CD4-positive, CD25-positive, alpha-beta regulatory T cell (primary cell): Measurements from ENCODE around the gene ABHD17A. TPM values are rescaled to one million over a fixed set of nuclear protein-coding genes. Genes with fewer than 3 reads are reported as not detected.

ENCODE experiments used
- ATAC-seq, 2 donors: fragments of 150-1000 bp; cut with Tn5 transposase; one replicate each; pipeline ENCODE4 v1.10.0; 2021; ENCODE audit warnings: low read depth in 2 of 2, moderate number of reproducible peaks in 2 of 2, moderate library complexity in 1 of 2
- DNase-seq, 3 donors: peaks; one replicate each; pipeline versions ENCODE4 v3.0.0 to v3.0.0-alpha.2; 2012 to 2022; ENCODE audit warnings: mixed read lengths in 1 of 3
- H3K27ac ChIP-seq: one replicate; pipeline ENCODE4 v1.7.0; 2013; ENCODE audit warnings: mild to moderate bottlenecking, low read length; ENCODE audit not compliant: insufficient read depth, poor library complexity, severe bottlenecking
- H3K27me3 ChIP-seq: one replicate; pipeline ENCODE4 v1.7.0; 2013; ENCODE audit warnings: low read length; ENCODE audit not compliant: control insufficient read depth, insufficient read depth
- H3K36me3 ChIP-seq: one replicate; pipeline ENCODE4 v1.7.0; 2013; ENCODE audit warnings: mild to moderate bottlenecking, low read length, moderate library complexity; ENCODE audit not compliant: control insufficient read depth, insufficient read depth
- H3K4me1 ChIP-seq: 2 replicates; pipeline ENCODE4 v1.7.0; 2013; ENCODE audit warnings: mild to moderate bottlenecking, low read length; ENCODE audit not compliant: insufficient read depth, control insufficient read depth, poor library complexity, severe bottlenecking
- H3K4me3 ChIP-seq: one replicate; pipeline ENCODE4 v1.7.0; 2013; ENCODE audit warnings: low read depth, mild to moderate bottlenecking, low read length, moderate library complexity
- H3K9me3 ChIP-seq, 2 experiments: 1 replicate in 1 of 2; 2 replicates in 1 of 2; pipeline ENCODE4 v1.7.0; 2013; ENCODE audit warnings: low read length in 2 of 2, mild to moderate bottlenecking in 1 of 2, moderate library complexity in 1 of 2; ENCODE audit not compliant: control insufficient read depth in 2 of 2
- H3K27ac Mint-ChIP-seq, 3 donors: one replicate each; pipeline ENCODE4 v1.8.0; 2020 to 2022; ENCODE audit warnings: mild to moderate bottlenecking in 3 of 3, mixed read lengths in 3 of 3, moderate library complexity in 2 of 3
- H3K27me3 Mint-ChIP-seq: one replicate; pipeline ENCODE4 v1.8.0; 2022; ENCODE audit warnings: mild to moderate bottlenecking, mixed read lengths
- H3K36me3 Mint-ChIP-seq: one replicate; pipeline ENCODE4 v1.8.0; 2020; ENCODE audit warnings: mixed read lengths
- H3K4me1 Mint-ChIP-seq, 4 donors: one replicate each; pipeline ENCODE4 v1.8.0; 2020 to 2022; ENCODE audit warnings: mixed read lengths in 4 of 4, mild to moderate bottlenecking in 1 of 4
- H3K4me3 Mint-ChIP-seq, 4 donors: one replicate each; pipeline ENCODE4 v1.8.0; 2020 to 2022; ENCODE audit warnings: mild to moderate bottlenecking in 4 of 4, mixed read lengths in 4 of 4, moderate library complexity in 3 of 4
- H3K9me3 Mint-ChIP-seq, 7 donors: one replicate each; pipeline ENCODE4 v1.8.0; 2020 to 2022; ENCODE audit warnings: mixed read lengths in 7 of 7, mild to moderate bottlenecking in 3 of 7, moderate library complexity in 2 of 7
- polyA plus RNA-seq, 4 donors: library from polyadenylated mRNA; unstranded; fragments of 300-500 nt; fragmentation: Illumina TruSeq; gene quantifications; one replicate each; pipeline ENCODE4 v1.2.3, GENCODE V29; 2021
- total RNA-seq: library from RNA; stranded (reverse); gene quantifications from one replicate; pipeline ENCODE4 v1.2.3, GENCODE V29; 2022

ABHD17A gene
- total and polyA plus RNA-seq, 5 donors from 2014 or later: 139 to 202 (median 152) TPM

DNA sequence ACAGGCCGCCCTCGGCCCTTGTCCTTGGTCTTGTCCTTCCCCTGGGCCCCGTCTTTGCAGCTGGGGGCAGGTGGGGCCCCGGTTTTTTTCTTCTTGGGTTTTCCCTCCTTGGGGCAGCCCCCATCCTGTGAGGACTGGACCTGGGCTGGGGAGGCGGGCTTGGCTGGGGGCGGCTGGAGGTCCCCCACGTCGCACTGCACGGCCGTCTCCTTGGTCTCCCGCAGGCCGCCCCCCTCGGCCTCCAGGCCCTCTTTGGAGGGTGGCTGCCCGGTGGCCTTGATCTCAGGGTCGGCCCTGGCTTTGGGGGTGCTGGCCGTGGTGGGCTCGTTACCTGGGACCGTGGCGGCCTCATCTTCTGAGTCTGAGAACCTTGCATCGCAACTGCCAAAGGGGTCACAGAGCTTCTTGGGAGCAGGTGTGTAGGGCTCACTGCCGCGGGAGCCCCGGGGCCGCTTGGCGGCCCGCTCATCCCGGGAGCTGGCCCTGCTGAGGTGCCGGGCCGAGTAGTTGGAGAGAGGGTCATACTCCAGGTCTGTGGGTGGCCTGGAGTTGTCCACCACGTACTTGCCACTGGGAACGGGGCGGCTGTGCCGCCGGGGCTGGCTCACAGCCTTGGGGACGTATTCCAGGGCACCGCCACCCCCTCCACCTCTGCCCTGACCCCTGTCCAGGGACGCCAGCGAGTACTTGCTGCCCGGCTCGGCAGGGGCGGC, 57.6 kb downstream of the ABHD17A start:
- Histone ChIP-seq H3K27ac (no peak overlapping the region), H3K9me3 (no peaks in the 10 kb centered on the region), H3K4me3 (no peak overlapping the region), H3K27me3 (no peaks in the 10 kb centered on the region), H3K36me3 (peaks cover 23% of the 10 kb centered on the region), H3K4me1 (peaks cover 8% of the 10 kb centered on the region)
- Mint-ChIP-seq H3K36me3 (no peaks in the 10 kb centered on the region), H3K27ac (no peak overlapping the region), H3K4me1 (peaks cover 0 to 7% (median 2%) of the 10 kb centered on the region in 4 donors), H3K27me3 (no peaks in the 10 kb centered on the region), H3K9me3 (no peaks in the 10 kb centered on the region), H3K4me3 (no peak overlapping the region)
- ATAC-seq (no peak), DNase-seq (no peak)

Other genes with a start within 250 kb of the ABHD17A start
- gene TCF3, start 232.9 kb downstream of the ABHD17A start, total RNA-seq: 56.5 TPM
- gene TCF3, start 232.9 kb downstream of the ABHD17A start, polyA plus RNA-seq: 1 to 10 TPM; 3.4 to 7.5 (median 3.6) TPM
- not detected for gene ONECUT3, start 132.0 kb downstream of the ABHD17A start, total RNA-seq
- gene ONECUT3, start 132.0 kb downstream of the ABHD17A start, polyA plus RNA-seq: not detected
- gene ATP8B3, start 73.2 kb downstream of the ABHD17A start, total RNA-seq: 12.2 TPM
- 1 to 10 TPM; 1.1 to 3.8 (median 2.6) TPM for gene ATP8B3, start 73.2 kb downstream of the ABHD17A start, polyA plus RNA-seq
- 103 TPM for gene REXO1, start 37.0 kb downstream of the ABHD17A start, total RNA-seq
- gene REXO1, start 37.0 kb downstream of the ABHD17A start, polyA plus RNA-seq: 1 to 10 TPM; 2.5 to 5.5 (median 3.6) TPM
- gene KLF16, start 21.9 kb downstream of the ABHD17A start, total RNA-seq: 40.6 TPM
- under 1 TPM; 0.28 to 0.86 (median 0.59) TPM for gene KLF16, start 21.9 kb downstream of the ABHD17A start, polyA plus RNA-seq
- gene ADAT3, start 19.9 kb upstream of the ABHD17A start, total RNA-seq: 6.9 TPM
- 1 to 10 TPM; 4.4 to 8.8 (median 6.0) TPM for gene ADAT3, start 19.9 kb upstream of the ABHD17A start, polyA plus RNA-seq
- 20.8 TPM for gene SCAMP4, start 19.9 kb upstream of the ABHD17A start, total RNA-seq
- 10 to 100 TPM in 2 of 4 donors, 1 to 10 TPM in 2; 8.2 to 20.3 (median 10.0) TPM for gene SCAMP4, start 19.9 kb upstream of the ABHD17A start, polyA plus RNA-seq
- gene CSNK1G2, start 55.7 kb upstream of the ABHD17A start, total RNA-seq: 101 TPM
- gene CSNK1G2, start 55.7 kb upstream of the ABHD17A start, polyA plus RNA-seq: 10 to 100 TPM; 15.3 to 19.9 (median 17.3) TPM
- gene BTBD2, start 130.2 kb upstream of the ABHD17A start, total RNA-seq: 58.6 TPM
- gene BTBD2, start 130.2 kb upstream of the ABHD17A start, polyA plus RNA-seq: 1 to 10 TPM; 3.2 to 5.4 (median 4.7) TPM
- gene MKNK2, start 165.7 kb upstream of the ABHD17A start, total RNA-seq: 340 TPM
- 10 to 100 TPM; 28.7 to 38.2 (median 32.0) TPM for gene MKNK2, start 165.7 kb upstream of the ABHD17A start, polyA plus RNA-seq
- 131 TPM for gene MOB3A, start 210.8 kb upstream of the ABHD17A start, total RNA-seq
- 10 to 100 TPM; 73.6 to 91.1 (median 88.0) TPM for gene MOB3A, start 210.8 kb upstream of the ABHD17A start, polyA plus RNA-seq
- 16.5 TPM for gene IZUMO4, start 211.4 kb upstream of the ABHD17A start, total RNA-seq
- gene IZUMO4, start 211.4 kb upstream of the ABHD17A start, polyA plus RNA-seq: under 1 TPM; 0.47 to 0.82 (median 0.70) TPM